ENCODE results near the gene CTIF. TPM values are rescaled to one million over a fixed set of nuclear protein-coding genes. Genes with fewer than 3 reads are reported as not detected.

The CTIF gene
- polyA plus RNA-seq, 1 donor = 15.0 TPM

DNA sequence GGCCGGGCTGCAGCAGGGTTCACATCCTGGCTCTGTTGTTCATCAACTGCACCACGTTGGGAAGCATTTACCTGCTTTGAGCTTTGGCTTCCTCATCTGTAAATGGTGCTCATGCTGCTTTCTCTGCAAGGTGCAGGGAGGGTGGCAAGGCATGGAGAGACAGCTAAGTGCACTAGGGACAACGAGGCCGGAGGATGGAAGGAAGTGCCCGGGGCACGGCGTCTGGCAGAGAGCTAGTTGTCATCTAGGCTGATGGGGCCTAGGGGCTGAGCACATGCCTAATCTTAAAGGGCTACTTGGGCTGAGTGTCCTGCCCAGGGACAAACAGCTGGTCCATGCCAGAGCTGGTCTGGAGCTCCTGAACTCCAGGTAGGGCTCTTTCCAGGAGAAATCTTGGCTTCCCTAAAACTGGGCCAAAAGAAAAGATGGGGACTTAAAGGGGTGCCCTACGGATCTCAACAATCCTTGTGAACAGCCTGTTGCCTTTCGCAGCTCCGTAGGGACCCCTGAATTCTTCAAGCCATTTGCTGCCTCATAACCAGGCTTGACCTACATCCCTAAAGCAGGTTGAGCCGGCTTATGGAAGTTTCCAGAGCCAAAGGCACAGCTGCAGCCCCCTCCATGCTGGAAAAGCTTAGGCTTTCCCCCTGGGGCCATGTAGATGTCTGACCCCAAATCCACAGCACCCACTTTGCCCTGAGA lies 281.1 kb downstream of the CTIF start:
- no CpG with 5 or more reads among the region's 11 CpGs for WGBS (ENCODE audit: insufficient coverage, low lambda C conversion rate)
- Histone ChIP-seq H3K4me3 (ENCODE audit: low read length) (no peak overlapping the region), H3K4me1 (ENCODE audit: control insufficient read depth, insufficient read depth, low read length) (peaks cover 15% of the 10 kb centered on the region), H3K36me3 (ENCODE audit: control insufficient read depth, insufficient read depth, low read length) (peaks cover 10% of the 10 kb centered on the region), H3K27me3 (ENCODE audit: control insufficient read depth, insufficient read depth, low read length) (no peaks in the 10 kb centered on the region), H3K9me3 (ENCODE audit: control insufficient read depth, low read depth, low read length) (no peaks in the 10 kb centered on the region), H3K27ac (ENCODE audit: low read length) (no peak overlapping the region)
- no peak for DNase-seq

DNA sequence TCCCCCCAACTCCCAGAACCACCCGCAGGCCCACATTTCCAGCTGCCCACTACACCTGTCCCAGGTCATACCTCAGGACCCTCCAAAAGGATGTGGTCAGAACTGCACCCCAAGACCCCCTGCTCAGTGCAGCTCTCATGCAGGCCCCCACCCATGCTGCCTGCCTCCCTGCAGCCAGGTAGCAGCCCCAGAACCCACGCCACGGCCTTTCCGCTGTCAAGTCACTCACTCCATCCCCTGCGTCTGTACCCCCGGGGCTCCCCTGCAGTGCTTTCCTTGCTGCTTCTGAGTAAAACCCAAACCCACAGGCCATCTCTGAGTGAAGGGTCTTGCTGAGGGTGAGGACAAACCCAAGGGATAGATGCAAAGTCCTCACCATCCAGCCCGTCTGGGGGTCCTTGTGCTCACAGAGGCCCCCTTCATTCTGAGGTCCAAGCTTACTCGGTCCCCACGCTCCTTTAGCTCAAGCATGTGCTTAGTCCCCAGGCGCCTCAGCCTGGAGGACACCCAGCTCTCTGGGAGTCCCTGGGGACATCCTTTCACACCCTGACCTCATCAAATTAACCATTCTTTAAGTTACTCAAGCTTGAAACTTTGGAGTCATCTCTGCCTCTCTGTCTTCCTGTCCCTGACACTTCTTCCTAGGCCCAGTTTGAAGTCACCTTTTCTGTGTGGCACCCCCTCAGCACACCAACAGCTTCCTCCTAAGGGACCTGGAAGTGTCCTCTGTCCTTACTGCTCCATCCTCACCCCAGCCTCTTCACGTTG lies 281.8 kb downstream of the CTIF start:
- no CpG with 5 or more reads among the region's 11 CpGs for WGBS (ENCODE audit: insufficient coverage, low lambda C conversion rate)
- Histone ChIP-seq H3K27ac (ENCODE audit: low read length) (no peak overlapping the region), H3K4me3 (ENCODE audit: low read length) (no peak overlapping the region), H3K9me3 (ENCODE audit: control insufficient read depth, low read depth, low read length) (no peaks in the 10 kb centered on the region), H3K4me1 (ENCODE audit: control insufficient read depth, insufficient read depth, low read length) (peaks cover 16% of the 10 kb centered on the region), H3K27me3 (ENCODE audit: control insufficient read depth, insufficient read depth, low read length) (no peaks in the 10 kb centered on the region), H3K36me3 (ENCODE audit: control insufficient read depth, insufficient read depth, low read length) (peaks cover 10% of the 10 kb centered on the region)
- DNase-seq = no peak

GRCh38 chr18:48821251-48821590 lies 282.4 kb downstream of the CTIF start:
- Histone ChIP-seq H3K9me3 (ENCODE audit: control insufficient read depth, low read depth, low read length) (no peaks in the 10 kb centered on the region), H3K36me3 (ENCODE audit: control insufficient read depth, insufficient read depth, low read length) (peaks cover 10% of the 10 kb centered on the region), H3K27me3 (ENCODE audit: control insufficient read depth, insufficient read depth, low read length) (no peaks in the 10 kb centered on the region), H3K4me3 (ENCODE audit: low read length) (no peak overlapping the region), H3K27ac (ENCODE audit: low read length) (no peak overlapping the region), H3K4me1 (ENCODE audit: control insufficient read depth, insufficient read depth, low read length) (peaks cover 21% of the 10 kb centered on the region)
- 100% methylated on average over 2 of the region's 5 CpGs for WGBS (ENCODE audit: insufficient coverage, low lambda C conversion rate)
- DNase-seq = no peak

GRCh38 chr18:48821845-48822244 lies 283.0 kb downstream of the CTIF start:
- no peak overlapping the region for H3K27ac ChIP-seq (ENCODE audit: low read length)
- WGBS (ENCODE audit: insufficient coverage, low lambda C conversion rate) = 57% methylated on average over 3 of the region's 4 CpGs

GRCh38 chr18:48824231-48824970 lies 285.6 kb downstream of the CTIF start:
- H3K27ac ChIP-seq (ENCODE audit: low read length) = no peak overlapping the region
- no peak overlapping the region for H3K4me3 ChIP-seq (ENCODE audit: low read length)
- whole genome bisulfite sequencing (ENCODE audit: insufficient coverage, low lambda C conversion rate) = no CpG with 5 or more reads among the region's 14 CpGs
- H3K27me3 ChIP-seq (ENCODE audit: control insufficient read depth, insufficient read depth, low read length) = no peaks in the 10 kb centered on the region
- peaks cover 41% of the 10 kb centered on the region for H3K4me1 ChIP-seq (ENCODE audit: control insufficient read depth, insufficient read depth, low read length)
- no peaks in the 10 kb centered on the region for H3K9me3 ChIP-seq (ENCODE audit: control insufficient read depth, low read depth, low read length)
- no peak for DNase-seq
- H3K36me3 ChIP-seq (ENCODE audit: control insufficient read depth, insufficient read depth, low read length) = peaks cover 7% of the 10 kb centered on the region

More at GRCh38 chr18:48821845-48822244, 283.0 kb downstream of the CTIF start:
- Histone ChIP-seq H3K4me1 (ENCODE audit: control insufficient read depth, insufficient read depth, low read length) (peaks cover 28% of the 10 kb centered on the region), H3K9me3 (ENCODE audit: control insufficient read depth, low read depth, low read length) (no peaks in the 10 kb centered on the region), H3K27me3 (ENCODE audit: control insufficient read depth, insufficient read depth, low read length) (no peaks in the 10 kb centered on the region), H3K36me3 (ENCODE audit: control insufficient read depth, insufficient read depth, low read length) (peaks cover 10% of the 10 kb centered on the region), H3K4me3 (ENCODE audit: low read length) (no peak overlapping the region)
- DNase-seq = no peak

DNA sequence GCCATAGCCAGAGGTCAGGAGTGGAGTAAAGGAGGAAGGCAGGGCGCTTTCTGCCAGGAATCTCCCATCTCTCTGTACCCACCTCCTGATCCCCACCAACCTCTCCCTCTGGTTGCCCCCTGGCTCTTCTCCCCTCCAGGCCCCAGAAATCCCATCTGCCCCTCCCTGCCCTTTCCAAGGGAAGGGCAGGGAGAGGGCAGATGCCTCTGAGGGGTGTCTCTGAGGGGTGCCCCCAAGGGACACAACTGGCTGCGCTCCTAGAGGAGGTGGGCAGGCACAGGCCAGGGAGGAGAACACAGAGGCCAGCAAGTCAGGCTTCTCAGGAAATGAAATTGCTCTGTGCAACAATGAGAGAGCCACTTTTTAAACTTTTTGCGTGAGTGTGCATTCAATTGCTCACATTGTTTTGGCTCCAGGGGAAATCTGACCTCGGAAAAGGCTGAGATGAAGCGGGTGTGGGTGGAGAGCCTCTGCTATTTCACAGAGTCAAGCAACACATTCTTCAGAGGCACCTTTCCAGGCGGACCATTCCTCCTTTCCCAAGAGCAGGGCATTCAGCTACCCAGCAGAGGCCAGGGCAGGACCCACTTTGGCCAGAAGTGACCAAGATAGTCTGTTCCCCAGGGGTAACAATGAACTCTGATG lies 286.4 kb downstream of the CTIF start:
- Histone ChIP-seq H3K27me3 (ENCODE audit: control insufficient read depth, insufficient read depth, low read length) (no peaks in the 10 kb centered on the region), H3K27ac (ENCODE audit: low read length) (no peak overlapping the region), H3K36me3 (ENCODE audit: control insufficient read depth, insufficient read depth, low read length) (peaks cover under 1% of the 10 kb centered on the region), H3K4me3 (ENCODE audit: low read length) (no peak overlapping the region), H3K4me1 (ENCODE audit: control insufficient read depth, insufficient read depth, low read length) (peaks cover 44% of the 10 kb centered on the region), H3K9me3 (ENCODE audit: control insufficient read depth, low read depth, low read length) (no peaks in the 10 kb centered on the region)
- WGBS (ENCODE audit: insufficient coverage, low lambda C conversion rate) = 60% methylated on average over 1 of the region's 6 CpGs
- no peak for DNase-seq

DNA sequence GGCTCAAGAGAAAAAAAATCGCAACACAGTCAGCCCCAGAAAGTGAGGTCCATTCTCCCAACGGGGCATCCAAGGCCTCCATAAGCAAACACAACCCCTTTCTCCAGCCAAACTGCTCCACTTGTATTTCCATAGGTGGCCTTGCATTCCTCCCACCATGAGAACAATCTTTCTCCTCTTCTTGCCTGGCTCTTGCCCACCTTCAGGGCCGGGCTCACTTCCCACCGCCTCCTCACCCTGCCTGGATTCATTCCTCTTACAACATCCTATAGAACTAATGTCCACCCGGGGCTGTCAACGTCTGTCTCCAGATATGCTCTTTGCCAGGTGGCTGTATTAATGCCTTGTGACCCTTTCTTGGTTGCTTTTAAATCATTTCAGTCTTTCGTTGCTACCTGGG lies 287.4 kb downstream of the CTIF start:
- no peak for DNase-seq
- H3K27ac ChIP-seq (ENCODE audit: low read length) = no peak overlapping the region

DNA sequence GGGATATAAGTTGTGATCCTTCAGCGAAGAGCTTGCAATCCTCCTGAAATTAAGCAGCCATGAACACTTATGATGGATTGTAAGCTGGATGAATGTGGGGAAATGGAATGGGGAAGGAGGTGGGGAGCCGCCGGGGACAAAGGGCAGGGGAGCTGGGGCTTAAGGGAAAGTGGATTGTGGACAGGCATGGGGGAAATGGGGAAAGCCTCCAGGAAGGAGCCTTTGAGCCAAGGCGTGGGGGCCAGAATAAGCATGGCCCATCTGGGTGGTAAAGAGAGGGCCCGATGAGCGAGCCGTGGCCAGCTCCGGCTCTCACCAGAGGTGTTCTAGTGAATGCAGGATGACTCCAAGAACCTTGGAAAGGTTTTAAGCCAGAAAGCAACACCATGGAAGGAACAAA lies 288.0 kb downstream of the CTIF start:
- WGBS (ENCODE audit: insufficient coverage, low lambda C conversion rate) = no CpG with 5 or more reads among the region's 8 CpGs
- H3K27me3 ChIP-seq (ENCODE audit: control insufficient read depth, insufficient read depth, low read length) = no peaks in the 10 kb centered on the region
- H3K4me3 ChIP-seq (ENCODE audit: low read length) = no peak overlapping the region
- H3K9me3 ChIP-seq (ENCODE audit: control insufficient read depth, low read depth, low read length) = no peaks in the 10 kb centered on the region
- peak overlapping the region; percentile 58 for H3K27ac ChIP-seq (ENCODE audit: low read length)
- no peaks in the 10 kb centered on the region for H3K36me3 ChIP-seq (ENCODE audit: control insufficient read depth, insufficient read depth, low read length)
- H3K4me1 ChIP-seq (ENCODE audit: control insufficient read depth, insufficient read depth, low read length) = peaks cover 48% of the 10 kb centered on the region
- DNase-seq = peak in 1 of 2 donors; percentile 79

More for the DNA sequence above, 287.4 kb downstream of the CTIF start:
- H3K4me1 ChIP-seq (ENCODE audit: control insufficient read depth, insufficient read depth, low read length) = peaks cover 48% of the 10 kb centered on the region
- no peaks in the 10 kb centered on the region for H3K9me3 ChIP-seq (ENCODE audit: control insufficient read depth, low read depth, low read length)
- no peaks in the 10 kb centered on the region for H3K36me3 ChIP-seq (ENCODE audit: control insufficient read depth, insufficient read depth, low read length)
- WGBS (ENCODE audit: insufficient coverage, low lambda C conversion rate) = 80% methylated on average over 1 of the region's 7 CpGs
- H3K27me3 ChIP-seq (ENCODE audit: control insufficient read depth, insufficient read depth, low read length) = no peaks in the 10 kb centered on the region
- no peak overlapping the region for H3K4me3 ChIP-seq (ENCODE audit: low read length)

DNA sequence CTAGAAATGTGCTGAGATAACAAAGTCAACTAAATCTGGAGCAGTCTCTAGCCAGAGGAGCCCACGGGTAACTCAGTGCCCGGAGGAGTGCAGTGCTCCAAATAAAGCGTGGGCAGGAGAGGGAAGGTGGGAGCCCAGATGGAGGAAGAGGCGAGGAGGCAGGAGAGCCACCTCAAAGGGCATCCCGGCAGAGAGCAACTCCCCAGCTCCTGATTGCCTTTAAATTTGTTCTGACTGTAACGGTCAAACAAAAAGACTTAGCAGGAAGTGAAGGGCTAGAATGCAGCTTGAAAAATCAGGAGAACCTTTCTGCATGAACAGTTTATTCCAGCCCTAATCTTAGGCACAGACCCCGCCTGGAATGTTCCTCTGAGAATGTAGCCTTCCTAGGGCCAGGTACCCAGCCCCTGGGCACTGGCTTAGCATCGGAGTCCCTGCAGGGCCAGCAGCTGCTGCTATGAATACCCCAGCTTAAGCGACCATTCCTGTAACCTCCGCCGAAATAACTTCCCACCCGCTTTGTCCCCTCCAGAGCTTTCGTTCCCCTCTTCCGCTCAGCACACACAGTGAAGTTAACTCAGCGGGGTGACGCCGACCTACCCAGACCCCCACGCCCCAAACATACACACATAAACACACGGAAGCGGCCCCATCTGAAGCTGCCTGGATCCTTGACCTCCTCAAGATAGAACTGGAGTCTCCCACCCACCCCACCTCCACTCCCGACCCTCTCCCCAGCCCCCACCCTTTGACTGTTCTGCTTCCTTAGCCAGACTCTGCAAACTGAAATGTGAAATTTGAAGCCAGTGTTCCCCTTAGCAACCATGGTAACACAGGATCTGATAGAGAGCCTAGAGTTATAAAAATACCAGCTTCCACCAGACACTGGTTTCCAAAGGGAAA lies 288.7 kb downstream of the CTIF start:
- H3K4me3 ChIP-seq (ENCODE audit: low read length) = peak overlapping the region; percentile 7
- H3K9me3 ChIP-seq (ENCODE audit: control insufficient read depth, low read depth, low read length) = no peaks in the 10 kb centered on the region
- no peaks in the 10 kb centered on the region for H3K36me3 ChIP-seq (ENCODE audit: control insufficient read depth, insufficient read depth, low read length)
- no peaks in the 10 kb centered on the region for H3K27me3 ChIP-seq (ENCODE audit: control insufficient read depth, insufficient read depth, low read length)
- H3K27ac ChIP-seq (ENCODE audit: low read length) = peak overlapping the region; percentile 58
- peaks cover 52% of the 10 kb centered on the region for H3K4me1 ChIP-seq (ENCODE audit: control insufficient read depth, insufficient read depth, low read length)
- WGBS (ENCODE audit: insufficient coverage, low lambda C conversion rate) = no CpG with 5 or more reads among the region's 21 CpGs
- peak; percentile 65 to 80 for DNase-seq

Data from large intestine (tissue), 3 donors.